ENCODE measurements around the gene ACE. TPM values are rescaled to one million over a fixed set of nuclear protein-coding genes. Genes with fewer than 3 reads are reported as not detected.

Gene ACE
- total RNA-seq, 1 experiment from 2014 or later = 7.6 TPM

- no peak for DNase-seq (ENCODE audit: low spot score)
These were observed 38.6 kb downstream of the ACE start for GRCh38 chr17:63515426-63515825.

- peak; percentile 89 for DNase-seq (ENCODE audit: low spot score)
These were observed 40.3 kb downstream of the ACE start for GRCh38 chr17:63516910-63517824.

- no peak for DNase-seq (ENCODE audit: low spot score)
These were observed 41.1 kb downstream of the ACE start for GRCh38 chr17:63517825-63518534.

GRCh38 chr17:63519116-63519881, 42.4 kb downstream of the ACE start:
- no peak for DNase-seq (ENCODE audit: low spot score)

GRCh38 chr17:63519972-63520882, 43.4 kb downstream of the ACE start:
- no peak for DNase-seq (ENCODE audit: low spot score)

GRCh38 chr17:63523253-63523855, 46.5 kb downstream of the ACE start, which contains the start of gene KCNH6:
TSS of gene KCNH6 (plus strand) at chr17:63523358. CDS start at chr17:63523414, 56 bp downstream.
- DNase-seq (ENCODE audit: low spot score) = no peak

GRCh38 chr17:63524051-63524450, 47.2 kb downstream of the ACE start:
- DNase-seq (ENCODE audit: low spot score) = no peak

- no peak for DNase-seq (ENCODE audit: low spot score)
These were observed 48.5 kb downstream of the ACE start for GRCh38 chr17:63525190-63525946.

GRCh38 chr17:63526861-63527260, 50.0 kb downstream of the ACE start:
- no peak for DNase-seq (ENCODE audit: low spot score)

- no peak for DNase-seq (ENCODE audit: low spot score)
These were observed 51.3 kb downstream of the ACE start for GRCh38 chr17:63528183-63528582.

GRCh38 chr17:63529711-63530556, 53.1 kb downstream of the ACE start:
- DNase-seq (ENCODE audit: low spot score) = no peak

- DNase-seq (ENCODE audit: low spot score) = no peak
These were observed 53.7 kb downstream of the ACE start for GRCh38 chr17:63530557-63531021.

GRCh38 chr17:63531022-63531965, 54.4 kb downstream of the ACE start:
- DNase-seq (ENCODE audit: low spot score) = no peak

- DNase-seq (ENCODE audit: low spot score) = no peak
These were observed 56.7 kb downstream of the ACE start for GRCh38 chr17:63533433-63534077.

GRCh38 chr17:63534078-63534570, 57.3 kb downstream of the ACE start:
- DNase-seq (ENCODE audit: low spot score) = no peak

GRCh38 chr17:63534816-63535455, 58.1 kb downstream of the ACE start:
- no peak for DNase-seq (ENCODE audit: low spot score)

All from A172 (cell line).